DMS153 treated with DMSO at 0.1 percent for 48 hours (cell line): Measurements from ENCODE around the gene DCLK1.
A peak's percentile ranks its signal among the peaks of the same experiment; 100 is the strongest.
"Not testable (repeated sequence)": the region's sequence is repeated elsewhere in the genome, so short reads cannot be mapped to it uniquely, and the experiment has no call there.

Source experiments
- DNase-seq: peaks from one replicate; lab custom pipeline; 2025; ENCODE audit not compliant: unreplicated experiment; lab: John Stamatoyannopoulos, UW

The DCLK1 gene

DNA sequence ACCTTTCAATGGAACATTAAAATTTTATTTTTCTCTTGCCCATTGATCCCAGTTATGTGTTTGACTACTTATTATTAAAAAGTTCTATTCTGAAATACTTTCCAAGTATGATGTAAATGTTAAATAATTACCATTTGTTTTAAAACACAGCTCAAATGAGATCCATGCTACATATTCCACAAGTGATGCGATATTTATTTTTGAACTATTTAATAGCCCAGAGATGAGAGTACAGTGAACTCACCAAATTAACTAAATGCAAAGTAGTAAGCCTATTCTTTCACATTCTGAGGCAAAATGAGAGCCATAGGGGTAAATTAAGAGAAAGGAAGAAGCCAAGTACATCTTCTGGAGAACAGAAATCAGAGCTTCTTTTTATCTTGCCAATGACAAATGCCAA is 1.2 kb upstream of the DCLK1 start:
- no peak for DNase-seq

DNA sequence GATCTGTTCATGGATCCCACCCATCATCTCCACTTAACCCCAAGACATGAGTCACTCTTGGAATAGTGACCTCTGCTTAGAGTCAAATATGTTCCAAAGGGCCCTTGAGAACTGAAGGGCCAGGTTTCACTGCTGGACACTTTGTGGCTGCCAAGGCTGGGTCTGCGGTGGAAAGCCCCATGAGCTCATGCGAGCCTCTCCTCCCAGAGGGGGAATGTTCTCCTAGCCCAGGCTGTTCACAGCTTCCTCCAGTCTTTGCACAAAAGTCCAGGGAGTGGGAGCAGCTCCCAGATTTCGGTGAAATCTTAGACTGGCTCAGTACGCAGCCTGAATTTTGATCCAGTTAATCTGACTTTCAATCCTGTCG is 732 bp upstream of the DCLK1 start:
- DNase-seq, result no peak

DNA sequence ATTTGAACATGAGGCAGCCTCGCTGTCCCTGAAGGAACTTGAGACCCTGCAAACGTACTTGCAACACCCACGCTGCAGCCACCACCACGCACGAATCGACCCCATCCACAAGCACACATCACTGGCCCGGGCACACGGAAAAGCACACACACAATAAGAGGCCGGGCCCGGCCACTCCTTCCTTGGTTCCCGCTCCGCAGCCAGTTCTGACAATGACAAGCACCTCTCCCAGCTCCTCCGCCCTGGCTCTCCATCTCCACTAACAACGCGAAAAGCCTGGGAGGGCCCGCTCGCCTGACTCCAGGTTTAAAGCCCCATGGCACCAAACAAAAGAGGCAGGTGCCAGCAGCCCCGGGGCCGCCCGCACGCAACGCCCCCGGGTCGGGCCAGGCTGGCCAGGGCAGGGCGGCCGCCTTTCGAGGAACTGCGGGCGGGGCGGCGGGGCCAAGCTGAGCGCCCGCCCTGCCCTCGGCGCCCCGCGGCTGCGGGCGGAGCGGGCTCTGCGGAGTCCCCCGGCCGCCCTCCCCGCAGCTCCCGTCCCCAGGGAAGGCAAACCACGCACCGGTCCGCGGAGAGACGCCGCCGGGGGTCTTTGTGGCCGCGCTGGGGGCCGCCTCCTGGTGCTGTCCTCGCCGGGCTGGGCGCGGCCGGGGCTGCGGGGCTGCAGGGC is 495 bp downstream of the DCLK1 start:
- DNase-seq, result peak; percentile 20

DNA sequence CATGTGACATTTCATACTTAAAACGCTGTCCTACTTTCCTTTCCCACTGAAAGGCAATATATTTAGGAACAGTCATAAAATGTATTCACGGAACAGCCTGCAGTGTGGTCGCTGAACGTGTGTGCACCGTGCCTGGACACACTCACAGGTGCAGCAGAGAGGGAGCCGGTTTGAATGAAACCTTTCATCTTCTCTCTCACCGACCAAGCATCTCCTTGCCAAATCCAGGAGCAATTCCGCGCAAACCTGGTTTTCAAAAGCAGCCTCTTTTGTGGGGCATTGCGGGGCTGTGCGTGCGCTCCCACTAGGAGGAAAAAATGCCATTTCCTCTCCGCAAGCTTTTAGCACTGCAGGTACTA is 1.0 kb downstream of the DCLK1 start:
- DNase-seq, result peak; percentile 5

DNA sequence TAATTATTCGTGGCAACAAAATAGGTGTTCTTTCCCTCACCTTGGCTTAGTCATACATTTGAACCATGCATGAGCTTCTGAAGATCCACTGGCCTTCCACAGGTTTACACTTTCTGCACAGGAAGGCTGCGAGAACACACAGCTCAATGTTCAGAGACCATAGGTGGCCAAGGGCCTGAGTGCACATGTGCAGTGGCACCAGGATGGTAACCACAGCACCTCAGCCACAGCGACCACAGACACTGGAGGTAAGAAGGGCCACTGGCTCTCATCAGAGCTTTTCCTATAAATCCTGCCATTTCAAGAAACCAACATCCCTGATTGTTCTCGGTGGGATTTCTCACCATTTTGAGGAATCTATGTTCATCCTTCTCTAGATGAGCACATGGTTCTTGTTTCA is 1.6 kb downstream of the DCLK1 start:
- DNase-seq, result no peak

DNA sequence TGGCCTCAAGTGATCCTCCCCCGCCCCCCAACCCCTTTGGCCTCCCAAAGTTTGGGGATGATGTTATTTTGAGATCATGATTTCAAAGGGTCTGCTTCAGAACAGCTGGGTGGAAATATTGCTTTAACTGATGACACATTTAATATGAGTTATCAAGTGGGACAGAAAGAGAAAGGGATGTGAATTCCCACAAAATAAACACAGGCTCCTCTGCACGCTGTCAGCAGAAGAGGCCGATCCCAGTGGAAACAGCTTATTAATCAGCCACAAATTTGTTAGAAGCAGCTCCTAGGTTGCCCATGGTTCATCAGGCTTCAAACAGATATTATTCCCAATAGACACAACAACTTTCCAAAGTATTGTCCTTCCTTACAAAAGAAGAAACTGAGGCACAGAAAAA is 4.7 kb downstream of the DCLK1 start:
- DNase-seq, result no peak

DNA sequence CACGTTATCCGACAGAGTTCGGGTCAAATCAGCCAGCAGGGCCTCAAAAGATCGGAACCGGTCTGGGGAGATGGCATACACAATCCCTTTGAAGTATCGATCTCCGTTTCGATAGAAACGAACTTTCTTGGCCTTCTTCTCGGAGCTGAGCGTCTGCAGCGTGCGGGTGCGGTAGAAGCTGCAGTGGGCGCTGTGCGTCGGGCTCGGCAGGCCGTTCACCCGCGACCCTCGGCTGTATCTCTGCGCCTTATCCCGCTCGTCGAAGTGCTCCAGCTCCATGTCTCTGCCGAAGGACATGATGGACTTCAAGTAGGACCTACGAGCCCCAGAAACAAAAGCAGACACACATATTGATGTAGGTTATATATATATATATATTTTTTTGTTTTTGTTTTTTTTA is 5.3 kb downstream of the DCLK1 start:
- no peak for DNase-seq

DNA sequence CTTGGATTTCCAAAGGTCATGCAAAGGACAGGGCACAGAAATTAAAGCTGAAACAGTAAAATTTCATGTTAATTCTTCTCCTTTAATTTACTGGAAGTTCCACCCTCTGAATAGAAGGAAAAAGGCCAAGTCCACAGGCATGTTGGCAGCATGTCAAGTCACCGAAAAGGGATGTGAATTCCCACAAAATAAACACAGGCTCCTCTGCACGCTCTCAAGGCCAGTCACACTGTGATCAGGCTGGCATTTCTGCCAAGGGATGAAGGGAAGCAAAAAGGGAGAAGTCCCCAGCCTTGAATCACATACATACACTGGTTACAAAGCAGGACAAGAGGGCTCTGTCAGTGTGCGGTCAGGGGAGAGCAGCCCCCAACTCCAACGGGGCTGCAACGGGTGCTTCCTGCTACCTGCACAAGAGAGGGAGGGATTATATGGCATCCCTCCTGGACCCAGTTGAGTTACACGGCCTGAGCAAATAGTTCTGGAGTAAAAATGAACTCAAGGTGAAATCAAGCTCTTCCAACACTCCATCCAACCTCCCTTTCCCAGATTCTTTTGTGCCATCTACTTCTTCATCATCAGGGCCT is 6.9 kb downstream of the DCLK1 start:
- no peak for DNase-seq

DNA sequence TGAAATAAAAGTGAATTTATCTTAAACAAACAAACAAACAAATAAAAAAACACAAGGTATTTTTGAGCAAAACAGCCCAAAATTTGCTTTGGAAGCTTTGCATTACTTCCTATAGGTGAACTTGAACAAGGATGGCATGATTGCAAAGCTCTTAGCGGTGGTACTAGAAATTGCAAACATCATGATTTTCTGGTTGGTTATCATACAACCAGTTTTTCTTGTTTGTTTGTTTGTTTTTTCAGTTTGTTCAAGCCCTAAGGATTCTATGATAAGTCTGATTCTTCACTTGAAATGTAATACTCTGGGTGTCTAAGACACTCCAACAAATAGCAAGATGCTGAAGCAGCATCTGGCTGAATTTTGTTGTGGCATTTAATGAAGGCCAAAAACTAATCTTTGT is 15.9 kb downstream of the DCLK1 start:
- no peak for DNase-seq

DNA sequence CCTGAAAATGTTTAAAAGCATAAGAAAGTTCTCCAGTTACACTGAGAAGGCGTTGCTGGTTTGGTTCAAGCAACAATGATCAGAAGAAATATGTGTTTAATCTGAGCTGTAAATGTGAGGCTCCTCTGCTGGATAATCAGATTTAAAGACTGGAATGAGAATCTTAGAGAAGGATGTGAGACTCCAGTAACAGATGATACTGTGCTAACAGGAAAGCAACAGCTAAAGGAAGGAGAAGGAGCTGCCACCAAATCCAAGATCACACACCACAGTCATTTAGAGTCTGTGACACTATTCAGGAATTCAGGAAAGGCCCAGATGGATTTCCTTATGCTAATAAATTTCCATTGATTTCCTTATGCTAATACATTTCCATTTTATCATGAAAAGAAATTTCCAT is 16.9 kb downstream of the DCLK1 start:
- no peak for DNase-seq

DNA sequence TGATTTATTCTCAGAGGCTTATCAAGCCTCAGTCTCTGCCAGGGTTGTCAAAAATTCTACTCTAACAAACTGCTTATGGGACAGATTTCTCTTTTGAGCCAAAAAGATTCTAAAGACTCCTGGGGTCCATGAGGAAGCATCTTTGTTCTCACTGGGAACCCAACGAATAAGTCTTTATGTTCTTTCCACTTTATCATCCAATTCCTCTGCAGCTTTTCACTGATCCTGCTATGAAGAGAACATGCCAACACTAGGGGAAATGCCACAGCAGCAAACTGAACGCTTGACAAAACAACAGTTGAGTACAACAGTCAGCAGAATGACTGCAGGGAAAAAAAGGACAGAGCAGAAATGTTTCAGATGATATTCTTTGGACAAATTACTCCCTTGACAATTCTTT is 22.2 kb downstream of the DCLK1 start:
- DNase-seq, result no peak

DNA sequence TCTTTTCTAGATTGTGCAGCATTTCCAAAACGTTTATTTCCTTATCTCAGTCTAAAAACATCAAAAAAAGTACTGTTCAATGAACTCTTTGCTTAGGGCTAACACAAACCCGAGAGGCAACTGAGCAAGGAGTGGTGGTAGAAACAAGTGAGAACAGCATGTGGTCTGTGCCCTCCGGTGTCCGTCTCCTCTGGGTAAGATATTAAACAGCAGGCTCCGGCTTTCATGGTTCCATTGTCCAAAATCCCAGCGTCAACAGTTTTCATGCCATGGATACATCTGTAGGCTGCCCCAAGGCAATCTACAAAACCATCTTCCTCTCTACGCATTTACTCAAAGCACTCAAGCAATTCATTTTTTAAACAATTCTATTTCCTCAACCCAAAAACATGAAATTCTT is 22.8 kb downstream of the DCLK1 start:
- no peak for DNase-seq

DNA sequence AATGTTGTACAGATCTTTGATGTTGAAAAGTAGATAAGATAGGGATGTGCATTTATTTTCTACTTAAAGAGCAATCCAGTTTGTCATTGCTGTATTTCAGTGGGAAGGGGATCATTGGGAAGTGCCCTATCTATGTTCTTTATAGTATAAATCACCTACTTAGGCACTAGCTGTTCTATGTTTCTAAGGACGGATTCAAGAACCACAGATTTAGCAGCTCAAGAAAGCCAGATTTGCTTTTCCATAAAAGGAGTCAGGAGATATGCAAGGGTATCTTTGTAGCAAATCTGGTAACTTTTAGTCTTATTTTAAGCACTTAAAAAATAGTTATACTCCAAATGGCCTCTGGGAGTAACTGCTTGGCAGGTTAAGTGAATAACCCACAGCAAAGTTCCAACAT is 23.7 kb downstream of the DCLK1 start:
- DNase-seq, result no peak

DNA sequence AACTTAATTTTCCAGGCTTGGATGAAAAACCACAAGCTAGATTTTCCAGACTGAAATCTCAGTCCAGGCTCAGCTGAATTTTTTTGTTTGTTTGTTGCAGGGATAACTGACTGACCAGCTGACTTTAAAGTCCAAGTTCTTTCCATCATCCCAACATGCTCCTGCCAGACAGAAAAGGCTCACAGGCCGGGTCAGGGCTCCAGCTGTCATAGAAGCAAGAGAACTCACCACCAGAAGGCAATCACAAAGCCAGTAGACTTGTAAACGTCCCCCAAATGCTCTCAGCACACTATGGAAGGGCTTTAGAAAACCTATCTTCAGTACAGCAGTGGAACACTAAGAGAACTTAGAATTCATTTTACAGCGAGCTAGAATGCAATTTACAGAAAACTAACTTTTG is 25.5 kb downstream of the DCLK1 start:
- no peak for DNase-seq

DNA sequence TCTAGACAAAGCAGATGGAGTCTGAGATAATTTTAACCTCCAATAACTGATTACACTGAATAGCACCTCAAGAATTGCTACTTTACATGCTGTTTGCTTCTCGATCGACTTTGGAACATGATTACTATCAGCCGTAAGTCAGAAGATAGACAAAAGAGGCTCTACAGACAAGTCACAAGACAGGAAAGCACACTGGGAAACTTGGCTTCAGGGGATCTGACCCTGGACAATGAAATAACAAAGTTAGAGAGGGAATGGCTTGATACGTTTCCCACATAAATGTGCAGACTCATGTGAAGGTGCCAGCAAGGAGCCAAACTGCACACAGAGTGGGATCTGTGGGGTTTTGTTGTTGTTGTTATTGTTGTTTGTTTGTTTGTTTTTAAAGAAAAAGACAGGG is 28.5 kb downstream of the DCLK1 start:
- no peak for DNase-seq

DNA sequence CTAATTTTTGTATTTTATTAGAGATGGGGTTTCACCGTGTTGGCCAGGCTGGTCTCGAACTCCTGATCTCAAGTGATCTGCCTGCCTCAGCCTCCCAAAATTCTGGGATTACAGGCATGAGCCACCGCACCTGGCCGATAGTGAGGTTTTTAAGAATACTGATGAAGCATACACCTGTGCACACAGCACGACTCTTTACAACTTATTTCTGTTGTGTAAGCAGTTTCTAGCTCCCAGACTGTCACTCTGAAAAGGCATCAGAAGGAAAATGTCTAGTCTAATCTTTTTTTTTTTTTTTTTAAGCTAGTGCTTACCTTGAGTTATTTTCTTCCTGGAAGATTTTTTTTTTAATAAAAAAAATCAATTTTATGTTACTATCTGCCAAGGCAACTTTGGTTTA is 29.3 kb downstream of the DCLK1 start:
- DNase-seq, result not testable (repeated sequence)

DNA sequence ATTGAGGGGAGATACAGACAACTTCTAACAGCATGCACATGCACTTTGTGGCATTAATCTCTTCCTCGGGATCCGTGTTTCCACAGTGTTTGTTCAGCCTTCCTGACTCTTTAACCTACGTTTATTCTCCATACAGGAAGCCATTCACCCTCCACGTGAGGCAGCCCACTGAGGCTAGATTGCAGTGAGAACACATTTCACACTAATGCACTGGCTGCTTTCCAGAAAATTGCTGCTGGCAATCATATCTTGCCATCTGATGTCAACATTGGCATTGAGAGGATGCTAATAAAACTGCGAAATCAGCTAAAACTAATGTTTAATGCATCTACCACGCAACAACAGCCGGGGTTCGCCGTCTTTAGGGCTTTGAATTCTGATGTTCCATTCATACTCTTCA is 30.0 kb downstream of the DCLK1 start:
- no peak for DNase-seq

DNA sequence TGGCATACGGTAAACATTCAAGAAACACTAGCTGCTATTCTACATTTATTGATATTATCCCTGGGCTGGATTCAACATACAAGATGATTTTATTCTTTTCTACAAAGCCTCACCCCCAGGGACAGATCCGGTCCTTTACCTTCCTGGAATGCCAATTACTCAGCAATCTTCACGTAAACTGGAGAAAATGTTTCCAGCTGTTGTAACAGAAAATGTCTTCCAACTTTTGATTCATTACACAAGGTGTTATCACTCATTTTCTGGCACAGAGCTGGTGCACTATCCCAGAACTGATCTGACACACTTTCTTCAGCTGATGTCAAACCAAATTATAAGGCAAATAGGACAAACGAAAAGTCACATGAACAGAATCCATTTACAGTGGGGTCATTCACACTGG is 33.1 kb downstream of the DCLK1 start:
- no peak for DNase-seq

DNA sequence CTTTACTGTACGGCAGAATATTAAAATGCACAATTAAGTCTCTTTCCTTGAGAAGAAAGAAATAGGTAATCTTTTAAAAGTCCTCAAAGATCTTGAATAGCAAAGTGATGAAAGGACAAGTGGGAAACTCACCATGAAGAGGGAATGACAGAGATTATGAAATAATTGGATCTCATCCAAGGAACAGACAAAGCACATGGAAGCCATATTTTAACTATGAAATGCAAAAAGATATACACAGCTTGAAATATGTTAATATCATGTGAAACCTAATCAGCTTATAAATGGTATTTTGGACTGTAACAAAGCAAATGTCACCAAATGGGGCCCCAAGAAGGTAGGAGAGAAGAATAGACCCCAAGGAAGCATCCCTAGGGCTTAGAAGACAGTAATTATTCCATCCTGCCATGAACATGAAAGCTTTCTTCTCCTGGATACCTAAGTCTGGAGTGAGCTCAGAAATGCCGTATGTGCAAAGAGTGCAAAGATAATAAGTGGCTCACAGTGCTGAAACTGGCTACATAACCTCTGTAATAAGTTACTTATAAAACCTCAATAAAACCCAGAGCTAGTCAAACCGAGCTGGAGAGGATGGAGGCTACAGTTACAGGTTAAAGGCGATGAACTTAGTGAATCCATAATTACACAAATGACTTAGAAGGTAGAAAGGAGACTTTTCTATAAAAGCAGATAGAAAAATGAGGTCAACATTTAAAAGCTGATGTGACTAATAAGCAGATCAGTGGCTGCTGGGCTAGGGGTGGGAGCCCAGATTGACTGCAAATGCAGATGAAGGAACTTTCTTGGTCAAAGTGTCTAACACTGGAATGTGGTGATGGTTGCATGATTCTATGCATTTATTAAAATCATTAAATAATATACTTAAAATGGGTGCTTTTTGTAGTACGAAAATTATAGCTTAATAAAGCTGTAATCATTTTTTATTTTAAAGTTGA is 34.4 kb downstream of the DCLK1 start:
- no peak for DNase-seq

DNA sequence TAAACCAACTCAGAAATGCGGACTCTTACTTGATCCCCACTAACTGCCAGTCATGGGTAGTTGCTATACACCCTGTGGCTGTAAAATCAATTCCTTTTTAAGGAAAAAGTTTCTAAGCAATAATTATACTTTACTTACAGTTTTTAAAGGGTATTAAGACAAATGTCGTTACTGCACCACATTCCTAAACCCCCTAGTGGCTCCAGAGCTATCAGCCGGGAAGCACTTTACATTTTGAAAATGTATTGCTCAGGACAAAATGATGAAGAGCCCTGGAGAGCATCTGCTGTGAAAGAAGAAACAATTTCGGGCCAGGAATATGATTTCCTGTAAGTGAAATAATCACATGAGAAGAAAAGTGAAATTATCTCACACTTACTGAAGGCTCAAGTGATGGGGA is 36.7 kb downstream of the DCLK1 start:
- DNase-seq, result no peak

DNA sequence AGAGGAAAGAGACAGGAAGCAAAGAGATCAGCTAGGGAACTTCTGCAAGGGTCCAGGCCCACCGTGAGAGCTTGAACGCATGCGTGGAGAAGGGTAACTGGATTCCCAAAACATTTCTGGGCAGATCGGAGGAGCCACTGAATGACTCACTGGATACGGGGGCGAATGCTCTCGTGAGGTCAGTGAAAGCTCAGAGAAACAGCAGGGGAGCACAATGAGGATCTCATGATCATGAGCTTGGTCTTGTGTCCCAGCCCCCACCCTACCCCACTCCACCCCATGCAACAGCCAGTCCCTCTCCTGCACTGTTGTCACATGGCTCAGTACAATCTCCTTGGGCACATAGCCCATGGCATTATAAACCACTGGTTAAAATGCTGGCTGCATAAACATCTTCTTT is 40.6 kb downstream of the DCLK1 start:
- DNase-seq, result no peak

DNA sequence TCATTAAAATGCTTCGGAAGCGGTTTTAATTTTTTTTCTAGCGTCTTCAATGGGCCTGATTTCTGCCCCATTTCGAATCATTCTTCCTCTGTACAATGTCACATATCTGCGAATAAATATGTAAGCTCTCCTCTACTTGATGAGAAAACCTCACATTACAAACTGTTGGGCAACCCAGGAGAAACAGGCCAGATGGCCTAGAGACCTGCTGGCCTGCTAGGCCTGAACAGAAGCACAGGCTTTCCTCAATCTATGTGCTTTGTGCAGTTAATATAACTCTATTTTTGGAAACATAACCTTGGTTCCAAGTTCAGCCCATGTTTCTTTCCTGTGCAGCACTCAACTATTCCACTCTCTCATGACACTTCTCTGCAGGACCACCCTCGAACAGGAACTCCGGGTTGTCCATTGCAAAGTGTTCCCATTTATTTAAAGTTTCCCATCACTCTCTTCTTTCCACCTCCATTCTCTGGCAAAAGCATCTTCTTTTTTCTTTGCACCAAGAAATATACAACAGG is 42.0 kb downstream of the DCLK1 start:
- DNase-seq, result no peak
